ENCODE data around the gene NOTCH1.
A peak's percentile ranks its signal among the peaks of the same experiment; 100 is the strongest.
"Not testable (repeated sequence)": the region's sequence is repeated elsewhere in the genome, so short reads cannot be mapped to it uniquely, and the experiment has no call there.

Gene NOTCH1

DNA sequence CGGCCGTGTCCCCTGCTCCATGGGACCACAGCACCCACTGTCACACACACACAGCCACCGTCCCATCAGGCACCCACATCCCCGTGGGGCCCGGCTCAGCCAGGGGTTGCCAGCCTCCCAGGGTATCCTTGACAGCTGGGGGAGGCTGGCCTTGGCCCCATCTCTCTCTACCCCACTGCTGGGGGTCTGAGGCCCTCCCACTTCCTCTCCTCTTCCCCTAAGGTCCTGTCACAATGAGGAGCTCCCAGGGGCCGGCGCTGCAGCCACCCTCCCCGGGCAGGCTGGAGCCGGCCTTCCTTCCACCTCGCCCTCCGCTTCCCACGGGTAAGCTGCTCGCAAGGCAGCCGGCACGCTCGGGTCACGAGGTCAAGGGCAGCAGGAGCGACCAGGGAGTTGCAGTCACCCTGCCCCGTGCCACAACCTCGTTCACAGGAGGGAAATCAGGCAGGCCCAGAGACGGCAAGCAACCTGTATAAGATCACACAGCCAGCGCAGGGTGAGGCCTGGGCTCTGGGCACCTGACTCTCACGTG lies 38.6 kb upstream of the NOTCH1 start:
- no peaks in the 10 kb centered on the region for H3K36me3 Mint-ChIP-seq (ENCODE audit: low read depth)
- no peak overlapping the region for H3K4me3 Mint-ChIP-seq
- peaks cover 4% of the 10 kb centered on the region for H3K27me3 Mint-ChIP-seq
- ATAC-seq = no peak
- DNase-seq = no peak
- peaks cover 19% of the 10 kb centered on the region for H3K4me1 Mint-ChIP-seq
- no peak overlapping the region for H3K27ac Mint-ChIP-seq
- no peaks in the 10 kb centered on the region for H3K9me3 Mint-ChIP-seq

DNA sequence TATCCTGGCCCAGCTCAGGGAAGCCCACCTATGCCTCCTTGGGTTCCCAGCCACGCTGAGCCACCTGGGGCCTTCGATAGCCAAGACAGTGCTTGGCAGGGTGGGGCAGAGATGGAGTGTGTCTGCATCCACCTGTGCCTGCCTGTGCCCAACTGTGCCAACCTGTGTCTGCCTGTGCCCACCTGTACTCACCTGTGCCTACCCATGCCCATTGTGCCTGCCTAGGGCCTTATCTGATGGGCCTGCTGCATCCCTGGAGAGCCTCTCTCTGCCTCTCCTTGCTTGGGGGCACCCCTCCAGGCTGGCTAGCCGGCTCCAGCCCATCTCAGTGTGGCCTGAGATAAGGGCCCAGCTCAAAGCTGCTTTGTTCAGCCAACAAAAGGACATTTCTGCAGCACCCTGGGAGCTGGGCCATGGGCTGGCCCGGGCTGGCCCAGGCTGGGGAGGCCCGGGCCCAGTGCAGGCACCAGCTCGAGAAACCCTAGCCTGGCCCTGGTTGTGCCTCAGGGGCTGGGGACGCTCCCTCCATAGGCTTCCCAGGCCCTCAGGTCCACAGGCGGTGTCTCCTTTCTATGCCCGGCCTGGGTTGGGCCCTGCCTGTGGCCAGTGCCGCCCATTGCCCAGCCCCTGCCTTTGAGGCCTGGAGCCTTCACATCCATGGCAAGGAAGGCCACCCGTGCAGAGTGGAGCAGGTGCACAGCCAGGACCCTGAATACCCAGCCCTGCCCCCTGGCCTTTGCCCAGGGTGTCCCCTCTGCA lies 37.3 kb upstream of the NOTCH1 start:
- no peaks in the 10 kb centered on the region for H3K36me3 Mint-ChIP-seq (ENCODE audit: low read depth)
- peaks cover 9% of the 10 kb centered on the region for H3K4me1 Mint-ChIP-seq
- H3K27ac Mint-ChIP-seq = no peak overlapping the region
- peaks cover 5% of the 10 kb centered on the region for H3K27me3 Mint-ChIP-seq
- no peak for ATAC-seq
- DNase-seq = no peak
- no peak overlapping the region for H3K4me3 Mint-ChIP-seq
- H3K9me3 Mint-ChIP-seq = no peaks in the 10 kb centered on the region

DNA sequence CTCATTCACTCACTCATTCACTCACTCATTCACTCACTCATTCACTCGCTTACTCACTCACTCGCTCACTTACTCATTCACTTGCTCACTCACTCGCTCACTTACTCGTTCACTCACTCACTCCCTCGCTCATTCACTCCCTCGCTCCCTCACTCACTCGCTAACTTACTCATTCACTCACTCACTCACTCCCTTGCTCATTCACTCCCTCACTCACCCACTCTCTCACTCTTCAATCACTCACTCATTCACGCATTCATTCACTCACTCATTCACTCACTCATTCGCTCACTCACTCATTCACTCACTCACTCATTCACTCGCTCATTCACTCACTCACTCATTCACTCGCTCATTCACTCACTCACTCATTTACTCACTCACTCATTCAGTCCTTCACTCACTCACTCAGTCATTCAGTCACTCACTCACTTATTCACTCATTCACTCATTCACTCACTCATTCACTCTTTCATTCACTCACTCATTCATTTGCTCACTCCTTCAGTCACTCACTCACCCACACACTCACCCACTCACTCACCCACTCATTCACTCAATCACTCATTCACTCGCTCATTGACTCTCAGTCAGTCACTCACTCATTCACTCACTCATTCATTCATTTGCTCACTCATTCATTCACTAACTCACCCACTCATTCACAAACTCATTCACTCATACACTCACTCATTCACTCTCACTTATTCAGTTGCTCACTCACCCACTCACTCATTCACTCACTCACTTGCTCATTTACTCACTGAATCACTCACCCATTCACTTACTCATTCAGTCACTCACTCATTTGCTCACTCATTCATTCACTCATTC lies 36.0 kb upstream of the NOTCH1 start:
- Mint-ChIP-seq H3K4me1 (peaks cover 6% of the 10 kb centered on the region), H3K36me3 (ENCODE audit: low read depth) (no peaks in the 10 kb centered on the region), H3K4me3 (no peak overlapping the region), H3K27ac (no peak overlapping the region), H3K27me3 (peaks cover 5% of the 10 kb centered on the region), H3K9me3 (no peaks in the 10 kb centered on the region)
- ATAC-seq (no peak), DNase-seq (no peak)

DNA sequence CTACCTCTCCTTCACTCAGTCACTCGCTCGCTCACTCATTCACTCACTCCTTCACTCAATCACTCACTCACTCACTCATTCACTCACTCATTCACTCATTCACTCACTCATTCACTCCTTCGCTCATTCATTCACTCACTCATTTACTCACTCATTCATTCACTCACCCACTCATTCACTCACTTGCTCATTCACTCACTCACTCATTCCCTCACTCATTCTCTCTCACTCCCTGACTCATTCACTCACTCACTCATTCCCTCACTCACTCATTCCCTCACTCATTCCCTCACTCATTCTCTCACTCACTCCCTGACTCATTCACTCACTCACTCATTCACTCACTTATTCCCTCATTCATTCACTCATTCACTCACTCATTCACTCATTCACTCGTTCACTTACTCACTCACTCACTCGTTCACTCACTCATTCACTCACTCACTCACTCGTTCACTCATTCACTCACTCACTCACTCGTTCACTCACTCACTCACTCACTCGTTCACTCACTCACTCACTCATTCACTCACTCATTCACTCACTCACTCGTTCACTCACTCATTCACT lies 33.9 kb upstream of the NOTCH1 start:
- H3K9me3 Mint-ChIP-seq; DNase-seq; H3K4me1 Mint-ChIP-seq; H3K4me3 Mint-ChIP-seq; ATAC-seq; H3K36me3 Mint-ChIP-seq (ENCODE audit: low read depth); H3K27me3 Mint-ChIP-seq: not testable (repeated sequence)
- H3K27ac Mint-ChIP-seq = peak overlapping the region; percentile 8

DNA sequence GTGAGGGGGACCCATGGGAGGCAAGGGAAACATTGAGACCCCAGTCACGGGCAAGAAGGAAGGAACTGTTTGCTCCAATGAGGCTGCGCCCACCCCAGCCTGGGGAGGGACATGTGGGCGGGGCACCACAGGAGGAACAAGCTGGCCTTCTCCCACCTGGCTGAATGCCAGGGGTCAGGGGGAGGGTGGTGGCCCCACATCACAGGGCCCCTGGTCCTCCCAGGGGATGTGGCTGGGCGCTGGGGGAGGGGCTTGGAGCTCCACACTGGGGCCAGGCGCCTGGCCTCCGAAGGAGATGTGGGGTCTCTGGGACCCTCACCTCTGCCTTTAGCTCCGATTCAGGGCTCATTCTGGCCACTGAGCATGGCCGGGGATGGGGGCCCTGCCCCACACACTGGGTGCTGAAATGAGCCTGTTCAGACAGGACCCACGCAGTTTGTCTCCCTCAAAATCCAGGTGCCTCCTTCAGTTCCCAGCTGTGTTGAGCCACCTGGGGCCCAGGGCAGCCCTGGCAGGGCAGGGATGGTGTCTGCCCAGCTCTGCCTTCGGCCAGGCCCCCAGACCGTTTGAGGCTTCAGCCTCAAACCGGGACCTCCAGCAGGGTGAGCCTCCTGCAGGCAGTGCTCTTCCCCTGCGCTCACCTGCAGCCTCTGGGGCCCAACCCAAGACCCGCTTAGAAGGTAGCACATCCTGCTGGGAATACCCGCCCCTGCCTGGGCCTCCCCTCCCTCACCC lies 33.2 kb upstream of the NOTCH1 start:
- peak; percentile 55 for ATAC-seq
- peak overlapping the region; percentile 8 for H3K27ac Mint-ChIP-seq
- no peaks in the 10 kb centered on the region for H3K9me3 Mint-ChIP-seq
- no peak overlapping the region for H3K4me3 Mint-ChIP-seq
- peaks cover 6% of the 10 kb centered on the region for H3K4me1 Mint-ChIP-seq
- peaks cover 3% of the 10 kb centered on the region for H3K27me3 Mint-ChIP-seq
- no peak for DNase-seq
- H3K36me3 Mint-ChIP-seq (ENCODE audit: low read depth) = no peaks in the 10 kb centered on the region

DNA sequence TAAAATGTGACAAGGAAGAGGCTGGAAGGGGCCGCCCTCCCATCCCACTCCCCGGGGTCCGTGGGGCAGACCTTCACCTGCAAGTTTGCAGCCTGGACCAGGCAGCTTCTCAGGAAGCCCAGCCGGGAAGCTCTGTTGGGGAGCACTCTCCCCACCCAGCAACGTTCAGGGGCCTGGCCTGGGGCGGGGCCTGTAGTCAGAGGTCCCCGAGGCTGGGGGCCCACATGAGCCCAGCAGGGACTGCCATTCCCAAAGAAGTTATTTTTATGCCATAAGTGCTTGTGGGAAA lies 32.7 kb upstream of the NOTCH1 start:
- DNase-seq = no peak
- H3K9me3 Mint-ChIP-seq = no peaks in the 10 kb centered on the region
- ATAC-seq = no peak
- H3K27ac Mint-ChIP-seq = no peak overlapping the region
- H3K4me3 Mint-ChIP-seq = no peak overlapping the region
- peaks cover 6% of the 10 kb centered on the region for H3K4me1 Mint-ChIP-seq
- H3K27me3 Mint-ChIP-seq = peaks cover 3% of the 10 kb centered on the region
- H3K36me3 Mint-ChIP-seq (ENCODE audit: low read depth) = no peaks in the 10 kb centered on the region

DNA sequence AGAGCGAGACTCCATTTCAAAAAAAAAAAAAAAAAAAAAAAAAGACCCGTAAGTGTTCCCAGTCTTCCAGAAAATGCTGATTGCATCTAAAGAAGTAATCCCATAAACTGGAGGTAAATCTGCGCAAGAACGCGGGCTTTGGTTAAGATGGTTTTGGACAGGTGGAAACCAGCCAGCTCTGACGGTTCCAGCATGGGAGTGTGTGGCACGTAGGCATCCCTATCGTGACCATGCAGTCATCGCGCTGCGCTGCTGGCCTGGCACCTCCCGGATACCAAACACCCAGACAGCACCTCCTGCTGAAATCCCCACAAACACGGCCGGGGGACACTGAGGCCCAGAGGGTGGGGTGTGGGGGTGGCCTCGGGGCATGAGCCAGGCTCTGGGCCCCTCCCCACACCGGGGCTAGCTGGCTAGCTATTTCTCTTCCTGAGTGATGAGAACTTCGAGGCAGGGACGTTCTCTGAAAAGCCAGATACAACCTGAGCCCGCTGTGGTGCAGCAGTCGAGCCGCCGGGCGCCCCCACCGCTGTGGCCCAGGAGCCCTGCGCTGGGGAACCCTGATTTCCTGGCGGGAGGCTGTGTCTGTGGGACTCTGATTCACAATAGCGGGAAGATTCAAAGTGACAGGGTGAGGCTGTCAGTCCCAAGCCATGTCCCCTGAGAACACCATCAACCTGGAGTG lies 32.2 kb upstream of the NOTCH1 start:
- H3K27me3 Mint-ChIP-seq = peaks cover 3% of the 10 kb centered on the region

DNA sequence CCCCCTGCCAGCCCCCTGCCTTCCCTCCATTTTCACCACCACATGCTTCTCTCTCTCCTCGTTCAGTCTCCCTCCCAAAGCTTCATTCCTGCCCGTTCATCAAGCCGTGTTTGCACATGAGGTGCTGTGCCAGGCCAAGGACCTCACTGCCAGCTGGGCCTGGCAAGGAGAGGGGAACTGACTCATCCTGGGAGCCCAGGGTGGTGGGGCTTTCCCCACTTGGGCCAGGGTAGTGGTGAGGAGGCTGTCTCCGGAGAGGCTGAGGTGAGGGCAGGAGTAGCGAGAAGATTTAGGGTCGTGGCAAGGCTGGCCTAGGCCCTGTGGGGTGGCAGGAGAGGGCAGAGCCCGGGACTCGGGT lies 30.4 kb upstream of the NOTCH1 start:
- Mint-ChIP-seq H3K27me3 (peaks cover 3% of the 10 kb centered on the region), H3K9me3 (no peaks in the 10 kb centered on the region), H3K27ac (no peak overlapping the region), H3K36me3 (ENCODE audit: low read depth) (no peaks in the 10 kb centered on the region), H3K4me3 (no peak overlapping the region), H3K4me1 (peaks cover 6% of the 10 kb centered on the region)
- peak; percentile 62 for ATAC-seq
- peak; percentile 28 for DNase-seq

More for the DNA sequence above, 32.2 kb upstream of the NOTCH1 start:
- no peak overlapping the region for H3K4me3 Mint-ChIP-seq
- no peak overlapping the region for H3K27ac Mint-ChIP-seq
- H3K4me1 Mint-ChIP-seq = peaks cover 6% of the 10 kb centered on the region
- no peaks in the 10 kb centered on the region for H3K36me3 Mint-ChIP-seq (ENCODE audit: low read depth)
- no peak for ATAC-seq
- DNase-seq = no peak
- H3K9me3 Mint-ChIP-seq = no peaks in the 10 kb centered on the region

DNA sequence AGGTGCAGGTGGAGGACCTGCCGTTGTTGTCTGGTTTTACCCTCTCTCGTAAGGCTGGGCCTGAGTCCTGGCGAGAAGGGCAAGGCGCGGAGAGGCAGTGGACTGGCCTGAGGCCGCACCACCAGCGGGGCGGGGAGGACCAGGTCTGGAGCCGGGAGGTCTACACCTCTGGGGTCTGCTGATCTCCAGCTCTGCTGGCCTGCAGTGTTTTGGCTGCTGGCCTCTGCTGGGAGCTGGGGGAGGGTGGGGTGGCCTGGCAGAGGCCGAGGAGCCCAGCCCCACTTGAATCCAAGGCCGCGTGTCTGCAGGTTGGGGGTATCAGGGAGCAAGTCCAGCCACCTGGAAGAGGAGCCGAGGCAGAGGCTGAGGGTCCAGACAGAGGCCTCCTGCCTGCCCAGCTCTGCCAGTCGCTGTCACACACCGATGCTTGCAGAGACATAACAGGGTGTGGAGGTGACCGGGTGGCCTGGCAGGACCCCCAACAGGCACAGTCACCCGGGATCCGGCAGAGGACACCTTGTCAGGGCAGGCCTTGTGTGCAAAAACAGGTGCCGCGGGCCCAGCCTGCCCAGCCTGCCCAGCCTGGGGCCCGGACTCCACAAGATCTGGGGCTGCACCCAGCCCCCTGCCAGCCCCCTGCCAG lies 29.9 kb upstream of the NOTCH1 start:
- no peaks in the 10 kb centered on the region for H3K36me3 Mint-ChIP-seq (ENCODE audit: low read depth)
- H3K27me3 Mint-ChIP-seq = peaks cover 3% of the 10 kb centered on the region
- DNase-seq (no peak), ATAC-seq (no peak)
- no peak overlapping the region for H3K4me3 Mint-ChIP-seq
- H3K9me3 Mint-ChIP-seq = no peaks in the 10 kb centered on the region
- peaks cover 6% of the 10 kb centered on the region for H3K4me1 Mint-ChIP-seq
- H3K27ac Mint-ChIP-seq = no peak overlapping the region

DNA sequence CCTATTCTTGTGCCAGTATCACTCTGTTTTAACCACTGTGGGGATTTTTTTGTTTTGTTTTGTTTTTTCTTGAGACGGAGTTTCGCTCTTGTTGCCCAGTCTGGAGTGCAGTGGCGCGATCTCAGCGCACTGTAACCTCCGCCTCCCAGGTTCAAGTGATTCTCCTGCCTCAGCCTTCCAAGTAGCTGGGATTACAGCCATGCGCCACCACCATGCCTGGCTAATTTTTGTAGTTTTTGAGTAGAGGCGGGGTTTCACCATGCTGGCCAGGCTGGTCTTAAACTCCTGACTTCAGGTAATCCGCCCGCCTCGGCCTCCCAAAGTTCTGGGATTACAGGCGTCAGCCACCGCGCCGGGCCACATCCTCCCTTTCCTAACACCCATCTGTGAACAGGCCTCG lies 28.8 kb upstream of the NOTCH1 start:
- H3K9me3 Mint-ChIP-seq; DNase-seq; H3K36me3 Mint-ChIP-seq (ENCODE audit: low read depth); H3K27me3 Mint-ChIP-seq; H3K27ac Mint-ChIP-seq; H3K4me1 Mint-ChIP-seq; H3K4me3 Mint-ChIP-seq; ATAC-seq: not testable (repeated sequence)

DNA sequence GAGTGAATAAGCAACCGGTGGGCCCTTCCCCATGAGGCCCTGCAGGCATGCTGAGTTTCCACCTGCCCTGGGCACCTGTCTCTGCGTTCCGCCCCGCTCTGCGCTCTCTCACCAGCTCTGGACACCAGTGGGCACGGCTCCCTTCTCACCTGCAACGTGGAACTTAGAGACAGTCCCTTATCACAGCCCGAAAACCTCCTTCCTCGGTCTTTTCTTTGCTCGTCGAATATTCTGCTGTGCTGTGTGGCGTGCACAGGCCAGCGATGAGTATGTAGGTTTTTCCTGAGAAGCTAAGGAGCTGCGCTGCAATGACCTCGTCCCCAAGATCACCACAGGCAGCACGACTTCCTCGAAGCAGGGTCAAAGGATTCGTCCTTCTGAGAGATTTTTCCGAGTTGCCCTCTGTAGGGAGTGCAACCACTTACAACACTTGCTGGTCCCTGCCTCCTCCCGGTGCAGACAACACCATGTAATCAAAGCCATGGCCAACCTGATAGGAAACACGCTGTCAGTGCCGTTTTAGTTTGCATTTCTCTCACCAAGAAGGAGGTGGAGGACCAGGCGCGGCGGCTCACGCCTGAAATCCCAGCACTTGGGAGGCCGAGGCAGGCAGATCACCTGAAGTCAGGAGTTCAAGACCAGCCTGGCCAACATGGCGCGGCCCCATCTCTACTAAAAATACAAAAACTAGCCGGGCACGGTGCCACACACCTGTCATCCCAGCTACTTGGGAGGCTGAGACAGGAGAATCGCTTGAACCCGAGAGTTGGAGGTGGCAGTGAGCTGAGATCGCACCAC lies 27.2 kb upstream of the NOTCH1 start:
- no peak for ATAC-seq
- Mint-ChIP-seq H3K4me1 (peaks cover 2% of the 10 kb centered on the region), H3K4me3 (no peak overlapping the region), H3K27ac (no peak overlapping the region), H3K27me3 (no peaks in the 10 kb centered on the region), H3K36me3 (ENCODE audit: low read depth) (no peaks in the 10 kb centered on the region), H3K9me3 (no peaks in the 10 kb centered on the region)
- DNase-seq = no peak

DNA sequence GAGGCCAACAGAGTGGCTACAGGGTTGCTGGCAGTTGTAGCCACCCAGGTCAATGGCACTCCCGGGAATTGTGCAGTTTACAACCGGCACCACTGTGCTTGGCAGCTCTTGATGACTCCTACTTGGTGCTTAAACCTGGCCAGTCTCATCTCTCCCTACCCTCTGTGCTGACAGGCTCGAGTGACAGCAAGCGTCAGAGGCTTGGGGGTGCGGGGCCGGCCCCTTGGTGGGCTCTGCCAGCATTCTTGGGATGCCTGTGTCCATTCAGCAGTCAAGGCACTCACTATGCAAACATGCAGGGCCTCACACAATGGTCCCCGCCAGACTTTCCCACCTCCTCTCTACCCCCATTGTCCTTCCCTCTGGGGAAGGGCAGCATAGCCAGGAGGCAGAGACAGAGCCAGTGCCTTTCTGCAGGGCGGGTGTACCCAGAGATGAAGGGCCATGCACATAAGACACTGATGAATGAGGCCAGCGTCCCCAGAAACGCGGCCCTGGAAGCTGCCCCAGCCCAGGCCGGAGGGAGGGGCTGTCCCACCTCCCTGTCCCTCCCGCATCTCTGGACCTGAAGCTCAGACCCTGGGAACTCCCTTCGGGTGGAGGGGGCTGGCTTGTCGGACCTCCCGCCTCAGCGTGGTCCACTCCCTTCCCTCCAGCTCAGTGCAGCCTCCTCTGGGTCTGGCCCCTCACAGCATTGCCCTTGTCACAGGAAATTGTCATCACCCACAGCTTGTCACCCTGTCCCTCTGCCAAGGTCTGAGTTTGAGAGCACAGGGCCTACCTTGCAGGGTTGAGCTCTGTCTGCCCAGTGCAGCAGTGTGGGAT lies 26.4 kb upstream of the NOTCH1 start:
- Mint-ChIP-seq H3K36me3 (ENCODE audit: low read depth) (no peaks in the 10 kb centered on the region), H3K27ac (no peak overlapping the region), H3K4me3 (no peak overlapping the region), H3K9me3 (no peaks in the 10 kb centered on the region), H3K27me3 (no peaks in the 10 kb centered on the region), H3K4me1 (peaks cover 2% of the 10 kb centered on the region)
- DNase-seq (no peak), ATAC-seq (no peak)
